Measurements from ENCODE around the gene KRTAP12-1.

Gene KRTAP12-1

DNA sequence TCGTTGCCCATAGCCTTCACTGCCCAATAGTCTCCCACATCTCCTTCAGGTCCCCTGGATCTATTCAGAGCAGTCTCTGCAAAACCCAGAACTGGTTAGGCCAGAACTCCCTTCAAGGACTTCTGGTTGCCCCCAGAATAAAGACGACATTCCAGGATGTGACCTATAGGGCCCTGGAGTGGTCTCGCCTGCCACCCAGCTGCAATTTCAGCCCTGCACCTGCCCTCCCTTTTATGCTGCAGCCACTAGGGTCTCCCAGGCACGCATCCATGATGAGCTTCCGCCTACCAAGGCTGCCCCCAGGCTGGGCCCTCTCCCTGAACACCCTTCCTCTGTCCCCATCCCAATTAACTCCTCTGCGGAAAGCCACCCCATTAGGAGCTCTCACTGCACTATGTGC, 36.6 kb upstream of the KRTAP12-1 start:
- Histone ChIP-seq H2AFZ (ENCODE audit: low read length) (no peak overlapping the region), H3K36me3 (ENCODE audit: insufficient read depth, low read length) (no peaks in the 10 kb centered on the region), H3K9ac (ENCODE audit: low read depth, low read length, poor library complexity, severe bottlenecking) (no peak overlapping the region), H3K4me3 (ENCODE audit: low read length, poor library complexity, severe bottlenecking) (no peak overlapping the region), H3K27me3 (ENCODE audit: insufficient read depth, low read length, poor library complexity, severe bottlenecking) (no peaks in the 10 kb centered on the region), H3K9me3 (ENCODE audit: insufficient read depth, low read depth, low read length) (no peaks in the 10 kb centered on the region), H3F3A (ENCODE audit: low read depth) (no peaks in the 10 kb centered on the region), H3K79me2 (ENCODE audit: insufficient read depth, low read length) (no peaks in the 10 kb centered on the region), H3K9me2 (replicated peaks; ENCODE audit: low read depth, low read length) (0 out of 2 replicates have a peak, but pooled peaks cover 4% of the 10 kb centered on the region), H3K4me1 (ENCODE audit: insufficient read depth, low read length, poor library complexity, severe bottlenecking) (peaks cover 9% of the 10 kb centered on the region), H4K20me1 (ENCODE audit: insufficient read depth, low read length, poor library complexity, severe bottlenecking) (no peaks in the 10 kb centered on the region), H3K4me2 (ENCODE audit: low read depth, low read length, poor library complexity, severe bottlenecking) (no peak overlapping the region)
- TF ChIP-seq, protein P1, sequence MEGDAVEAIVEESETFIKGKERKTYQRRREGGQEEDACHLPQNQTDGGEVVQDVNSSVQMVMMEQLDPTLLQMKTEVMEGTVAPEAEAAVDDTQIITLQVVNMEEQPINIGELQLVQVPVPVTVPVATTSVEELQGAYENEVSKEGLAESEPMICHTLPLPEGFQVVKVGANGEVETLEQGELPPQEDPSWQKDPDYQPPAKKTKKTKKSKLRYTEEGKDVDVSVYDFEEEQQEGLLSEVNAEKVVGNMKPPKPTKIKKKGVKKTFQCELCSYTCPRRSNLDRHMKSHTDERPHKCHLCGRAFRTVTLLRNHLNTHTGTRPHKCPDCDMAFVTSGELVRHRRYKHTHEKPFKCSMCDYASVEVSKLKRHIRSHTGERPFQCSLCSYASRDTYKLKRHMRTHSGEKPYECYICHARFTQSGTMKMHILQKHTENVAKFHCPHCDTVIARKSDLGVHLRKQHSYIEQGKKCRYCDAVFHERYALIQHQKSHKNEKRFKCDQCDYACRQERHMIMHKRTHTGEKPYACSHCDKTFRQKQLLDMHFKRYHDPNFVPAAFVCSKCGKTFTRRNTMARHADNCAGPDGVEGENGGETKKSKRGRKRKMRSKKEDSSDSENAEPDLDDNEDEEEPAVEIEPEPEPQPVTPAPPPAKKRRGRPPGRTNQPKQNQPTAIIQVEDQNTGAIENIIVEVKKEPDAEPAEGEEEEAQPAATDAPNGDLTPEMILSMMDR (conservative IDR thresholded peaks at IDR 0.05; ENCODE audit: low read length): no peak
- no peak for TF ChIP-seq EZH2phosphoT487 (IDR thresholded peaks at IDR 0.05; ENCODE audit: borderline replicate concordance)

DNA sequence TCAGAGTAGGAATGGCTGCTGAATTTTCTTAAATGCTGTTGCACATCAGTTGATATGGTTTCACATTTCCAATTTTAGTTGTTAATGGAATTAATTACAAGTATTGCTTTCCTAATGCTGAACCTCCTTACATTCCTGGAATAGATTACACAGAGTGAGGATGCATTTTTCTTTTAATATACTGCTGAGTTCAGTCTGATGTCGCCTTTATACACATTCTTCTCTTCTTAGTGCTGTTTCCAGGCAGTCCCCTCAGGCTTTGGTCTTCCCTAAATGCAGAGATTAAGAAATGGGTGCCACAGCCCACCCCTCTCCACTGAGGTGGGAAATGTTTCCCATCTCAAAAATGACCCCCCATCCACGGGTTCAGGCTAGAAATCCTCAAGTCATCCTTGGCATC, 36.1 kb upstream of the KRTAP12-1 start:
- Histone ChIP-seq H3K27me3 (ENCODE audit: insufficient read depth, low read length, poor library complexity, severe bottlenecking) (no peaks in the 10 kb centered on the region), H3K9me3 (ENCODE audit: insufficient read depth, low read depth, low read length) (no peaks in the 10 kb centered on the region), H2AFZ (ENCODE audit: low read length) (no peak overlapping the region), H3K4me3 (ENCODE audit: low read length, poor library complexity, severe bottlenecking) (no peak overlapping the region), H3K79me2 (ENCODE audit: insufficient read depth, low read length) (no peaks in the 10 kb centered on the region), H3K4me2 (ENCODE audit: low read depth, low read length, poor library complexity, severe bottlenecking) (no peak overlapping the region), H3K4me1 (ENCODE audit: insufficient read depth, low read length, poor library complexity, severe bottlenecking) (peaks cover 7% of the 10 kb centered on the region), H3K9me2 (replicated peaks; ENCODE audit: low read depth, low read length) (0 out of 2 replicates have a peak, but pooled peaks cover 4% of the 10 kb centered on the region), H4K20me1 (ENCODE audit: insufficient read depth, low read length, poor library complexity, severe bottlenecking) (no peaks in the 10 kb centered on the region), H3F3A (ENCODE audit: low read depth) (no peaks in the 10 kb centered on the region), H3K9ac (ENCODE audit: low read depth, low read length, poor library complexity, severe bottlenecking) (no peak overlapping the region), H3K36me3 (ENCODE audit: insufficient read depth, low read length) (no peaks in the 10 kb centered on the region)
- no peak for TF ChIP-seq EZH2phosphoT487 (IDR thresholded peaks at IDR 0.05; ENCODE audit: borderline replicate concordance)
- TF ChIP-seq, protein P1 (conservative IDR thresholded peaks at IDR 0.05; ENCODE audit: low read length): no peak

- no peaks in the 10 kb centered on the region for H3K9me3 ChIP-seq (ENCODE audit: insufficient read depth, low read depth, low read length)
- H3K9ac ChIP-seq (ENCODE audit: low read depth, low read length, poor library complexity, severe bottlenecking): no peak overlapping the region
- no peak for TF ChIP-seq EZH2phosphoT487 (IDR thresholded peaks at IDR 0.05; ENCODE audit: borderline replicate concordance)
- TF ChIP-seq, protein P1 (conservative IDR thresholded peaks at IDR 0.05; ENCODE audit: low read length): no peak
- H3K4me3 ChIP-seq (ENCODE audit: low read length, poor library complexity, severe bottlenecking): no peak overlapping the region
- no peaks in the 10 kb centered on the region for H3K27me3 ChIP-seq (ENCODE audit: insufficient read depth, low read length, poor library complexity, severe bottlenecking)
- no peaks in the 10 kb centered on the region for H3F3A ChIP-seq (ENCODE audit: low read depth)
- H3K4me1 ChIP-seq (ENCODE audit: insufficient read depth, low read length, poor library complexity, severe bottlenecking): no peaks in the 10 kb centered on the region
- no peaks in the 10 kb centered on the region for H3K36me3 ChIP-seq (ENCODE audit: insufficient read depth, low read length)
- no peaks in the 10 kb centered on the region for H4K20me1 ChIP-seq (ENCODE audit: insufficient read depth, low read length, poor library complexity, severe bottlenecking)
- no peak overlapping the region for H3K4me2 ChIP-seq (ENCODE audit: low read depth, low read length, poor library complexity, severe bottlenecking)
- 0 out of 2 replicates have a peak, but pooled peaks cover 4% of the 10 kb centered on the region for H3K9me2 ChIP-seq (replicated peaks; ENCODE audit: low read depth, low read length)
- H3K79me2 ChIP-seq (ENCODE audit: insufficient read depth, low read length): no peaks in the 10 kb centered on the region
- H2AFZ ChIP-seq (ENCODE audit: low read length): no peak overlapping the region
Measured at GRCh38 chr21:44716984-44717383, 35.0 kb upstream of the KRTAP12-1 start.
